Stimulated activated naive CD8-positive, alpha-beta T cell treated with anti-CD3 and anti-CD28 coated beads, Interleukin-15, Interleukin-2, amounts not matched to agents 100 ng/mL and 50 ng/mL, for 24 hours (primary cell): Measurements from ENCODE around the gene PADI3.

Experiments
- H3K27ac Mint-ChIP-seq: one replicate; pipeline ENCODE4 v1.8.0; 2021; ENCODE audit warnings: mild to moderate bottlenecking, mixed read lengths
- H3K27me3 Mint-ChIP-seq: one replicate; pipeline ENCODE4 v1.8.0; 2021; ENCODE audit warnings: mixed read lengths
- H3K36me3 Mint-ChIP-seq: one replicate; pipeline ENCODE4 v1.8.0; 2021; ENCODE audit warnings: low read depth, mixed read lengths
- H3K4me1 Mint-ChIP-seq: one replicate; pipeline ENCODE4 v1.8.0; 2021; ENCODE audit warnings: low read depth, mixed read lengths
- H3K4me3 Mint-ChIP-seq: one replicate; pipeline ENCODE4 v1.8.0; 2021; ENCODE audit warnings: mild to moderate bottlenecking, mixed read lengths
- H3K9me3 Mint-ChIP-seq: one replicate; pipeline ENCODE4 v1.8.0; 2021; ENCODE audit warnings: mixed read lengths

The PADI3 gene

GRCh38 chr1:17265950-17266349 is 17.1 kb downstream of the PADI3 start:
- Mint-ChIP-seq H3K4me1 (no peaks in the 10 kb centered on the region), H3K27ac (no peak overlapping the region), H3K9me3 (no peaks in the 10 kb centered on the region), H3K4me3 (no peak overlapping the region), H3K27me3 (peaks cover 3% of the 10 kb centered on the region), H3K36me3 (no peaks in the 10 kb centered on the region)

- Mint-ChIP-seq H3K36me3 (no peaks in the 10 kb centered on the region), H3K4me3 (no peak overlapping the region), H3K4me1 (no peaks in the 10 kb centered on the region), H3K27ac (no peak overlapping the region), H3K9me3 (no peaks in the 10 kb centered on the region), H3K27me3 (peaks cover 6% of the 10 kb centered on the region)
Measured at GRCh38 chr1:17270891-17271765, 22.2 kb downstream of the PADI3 start.

GRCh38 chr1:17272066-17272465 is 23.2 kb downstream of the PADI3 start:
- Mint-ChIP-seq H3K27ac (no peak overlapping the region), H3K4me3 (no peak overlapping the region), H3K27me3 (peaks cover 6% of the 10 kb centered on the region), H3K4me1 (no peaks in the 10 kb centered on the region), H3K9me3 (no peaks in the 10 kb centered on the region), H3K36me3 (no peaks in the 10 kb centered on the region)

GRCh38 chr1:17272646-17273045 is 23.7 kb downstream of the PADI3 start:
- no peak overlapping the region for H3K27ac Mint-ChIP-seq
- no peak overlapping the region for H3K4me3 Mint-ChIP-seq
- H3K9me3 Mint-ChIP-seq, result no peaks in the 10 kb centered on the region
- peaks cover 6% of the 10 kb centered on the region for H3K27me3 Mint-ChIP-seq
- H3K36me3 Mint-ChIP-seq, result no peaks in the 10 kb centered on the region
- H3K4me1 Mint-ChIP-seq, result no peaks in the 10 kb centered on the region

GRCh38 chr1:17273096-17273495 is 24.2 kb downstream of the PADI3 start:
- no peaks in the 10 kb centered on the region for H3K9me3 Mint-ChIP-seq
- no peaks in the 10 kb centered on the region for H3K36me3 Mint-ChIP-seq
- no peak overlapping the region for H3K4me3 Mint-ChIP-seq
- H3K4me1 Mint-ChIP-seq, result no peaks in the 10 kb centered on the region
- no peak overlapping the region for H3K27ac Mint-ChIP-seq
- peaks cover 6% of the 10 kb centered on the region for H3K27me3 Mint-ChIP-seq

GRCh38 chr1:17274186-17275170 is 25.6 kb downstream of the PADI3 start:
- no peaks in the 10 kb centered on the region for H3K4me1 Mint-ChIP-seq
- H3K36me3 Mint-ChIP-seq, result no peaks in the 10 kb centered on the region
- H3K9me3 Mint-ChIP-seq, result no peaks in the 10 kb centered on the region
- H3K27me3 Mint-ChIP-seq, result peaks cover 10% of the 10 kb centered on the region
- H3K4me3 Mint-ChIP-seq, result no peak overlapping the region
- no peak overlapping the region for H3K27ac Mint-ChIP-seq

- H3K4me1 Mint-ChIP-seq, result no peaks in the 10 kb centered on the region
- H3K9me3 Mint-ChIP-seq, result no peaks in the 10 kb centered on the region
- no peak overlapping the region for H3K27ac Mint-ChIP-seq
- no peaks in the 10 kb centered on the region for H3K36me3 Mint-ChIP-seq
- H3K4me3 Mint-ChIP-seq, result no peak overlapping the region
- H3K27me3 Mint-ChIP-seq, result peaks cover 10% of the 10 kb centered on the region
Measured at GRCh38 chr1:17276568-17276967, 27.7 kb downstream of the PADI3 start.

GRCh38 chr1:17277511-17278159 is 28.7 kb downstream of the PADI3 start:
- Mint-ChIP-seq H3K4me1 (no peaks in the 10 kb centered on the region), H3K4me3 (no peak overlapping the region), H3K27me3 (peaks cover 16% of the 10 kb centered on the region), H3K27ac (no peak overlapping the region), H3K9me3 (no peaks in the 10 kb centered on the region), H3K36me3 (no peaks in the 10 kb centered on the region)

GRCh38 chr1:17278996-17279830 is 30.3 kb downstream of the PADI3 start:
- H3K27ac Mint-ChIP-seq, result no peak overlapping the region
- peaks cover 16% of the 10 kb centered on the region for H3K27me3 Mint-ChIP-seq
- no peaks in the 10 kb centered on the region for H3K36me3 Mint-ChIP-seq
- H3K4me1 Mint-ChIP-seq, result no peaks in the 10 kb centered on the region
- no peaks in the 10 kb centered on the region for H3K9me3 Mint-ChIP-seq
- H3K4me3 Mint-ChIP-seq, result no peak overlapping the region

- Mint-ChIP-seq H3K4me1 (no peaks in the 10 kb centered on the region), H3K36me3 (no peaks in the 10 kb centered on the region), H3K27ac (no peak overlapping the region)
Measured at GRCh38 chr1:17280436-17280835, 31.5 kb downstream of the PADI3 start.

GRCh38 chr1:17280894-17281293 is 32.0 kb downstream of the PADI3 start:
- Mint-ChIP-seq H3K36me3 (no peaks in the 10 kb centered on the region), H3K27me3 (peaks cover 11% of the 10 kb centered on the region), H3K27ac (no peak overlapping the region), H3K4me1 (no peaks in the 10 kb centered on the region), H3K4me3 (no peak overlapping the region), H3K9me3 (no peaks in the 10 kb centered on the region)

More at GRCh38 chr1:17280436-17280835, 31.5 kb downstream of the PADI3 start:
- Mint-ChIP-seq H3K27me3 (peaks cover 12% of the 10 kb centered on the region), H3K4me3 (no peak overlapping the region), H3K9me3 (no peaks in the 10 kb centered on the region)

- Mint-ChIP-seq H3K4me3 (no peak overlapping the region), H3K9me3 (no peaks in the 10 kb centered on the region), H3K36me3 (no peaks in the 10 kb centered on the region), H3K27me3 (peaks cover 11% of the 10 kb centered on the region), H3K4me1 (no peaks in the 10 kb centered on the region), H3K27ac (no peak overlapping the region)
Measured at GRCh38 chr1:17281775-17282181, 32.9 kb downstream of the PADI3 start.

GRCh38 chr1:17282836-17283235 is 33.9 kb downstream of the PADI3 start:
- H3K4me3 Mint-ChIP-seq, result no peak overlapping the region
- H3K27ac Mint-ChIP-seq, result no peak overlapping the region
- no peaks in the 10 kb centered on the region for H3K4me1 Mint-ChIP-seq
- H3K36me3 Mint-ChIP-seq, result no peaks in the 10 kb centered on the region
- no peaks in the 10 kb centered on the region for H3K9me3 Mint-ChIP-seq
- peaks cover 11% of the 10 kb centered on the region for H3K27me3 Mint-ChIP-seq

- no peaks in the 10 kb centered on the region for H3K4me1 Mint-ChIP-seq
- no peak overlapping the region for H3K4me3 Mint-ChIP-seq
- no peaks in the 10 kb centered on the region for H3K9me3 Mint-ChIP-seq
- H3K36me3 Mint-ChIP-seq, result no peaks in the 10 kb centered on the region
- no peak overlapping the region for H3K27ac Mint-ChIP-seq
- peaks cover 12% of the 10 kb centered on the region for H3K27me3 Mint-ChIP-seq
Measured at GRCh38 chr1:17286646-17287045, 37.7 kb downstream of the PADI3 start.
